Liver (tissue), 9 donors: ENCODE data around the gene RRP1. TPM values are rescaled to one million over a fixed set of nuclear protein-coding genes. Genes with fewer than 3 reads are reported as not detected.

Experiments used
- DNase-seq: peaks from one replicate; pipeline ENCODE4 v3.0.0-alpha.2; 2017; ENCODE audit warnings: low spot score
- H3K27ac ChIP-seq, 2 donors: one replicate each; pipeline ENCODE4 v1.7.0; 2013; ENCODE audit warnings: inconsistent platforms in 2 of 2, low read length in 2 of 2, control low read depth in 1 of 2, low read depth in 1 of 2, mild to moderate bottlenecking in 1 of 2
- H3K27me3 ChIP-seq, 4 donors: one replicate each; pipeline versions ENCODE4 v1.6.1 to v1.7.0; 2013; ENCODE audit warnings: low read length in 3 of 4, inconsistent platforms in 1 of 4, mild to moderate bottlenecking in 1 of 4, moderate library complexity in 1 of 4; ENCODE audit not compliant: control insufficient read depth in 4 of 4, insufficient read depth in 4 of 4
- H3K36me3 ChIP-seq, 4 donors: one replicate each; pipeline versions ENCODE4 v1.6.1 to v1.7.0; 2013; ENCODE audit warnings: low read length in 3 of 4, mild to moderate bottlenecking in 3 of 4, low read depth in 1 of 4, moderate library complexity in 1 of 4; ENCODE audit not compliant: control insufficient read depth in 4 of 4, insufficient read depth in 3 of 4
- H3K4me1 ChIP-seq, 4 donors: one replicate each; pipeline versions ENCODE4 v1.6.1 to v1.7.0; 2013; ENCODE audit warnings: low read length in 3 of 4, mild to moderate bottlenecking in 3 of 4, moderate library complexity in 1 of 4; ENCODE audit not compliant: control insufficient read depth in 4 of 4, insufficient read depth in 4 of 4
- H3K4me3 ChIP-seq, 3 donors: one replicate each; pipeline versions ENCODE4 v1.6.1 to v1.7.0; 2013; ENCODE audit warnings: low read length in 3 of 3, control low read depth in 1 of 3, low read depth in 1 of 3, mild to moderate bottlenecking in 1 of 3
- H3K9ac ChIP-seq, 2 donors: one replicate each; pipeline ENCODE4 v1.7.0; 2013; ENCODE audit warnings: low read length in 2 of 2, mild to moderate bottlenecking in 2 of 2, moderate library complexity in 2 of 2, control low read depth in 1 of 2, low read depth in 1 of 2
- H3K9me3 ChIP-seq, 4 donors: one replicate each; pipeline versions ENCODE4 v1.6.1 to v1.7.0; 2013; ENCODE audit warnings: low read length in 3 of 4; ENCODE audit not compliant: control insufficient read depth in 4 of 4
- FOXA1 ChIP-seq: IDR thresholded peaks from 2 replicates; pipeline ENCODE4 v1.6.1; 2016; ENCODE audit warnings: antibody characterized with exemption
- FOXA2 ChIP-seq: IDR thresholded peaks from 2 replicates; pipeline ENCODE4 v1.6.1; 2016; ENCODE audit warnings: antibody characterized with exemption
- GABPA ChIP-seq, 2 donors: IDR thresholded peaks in 1 of 2; conservative IDR thresholded peaks in 1 of 2; 2 replicates each; pipeline ENCODE4 v1.6.1; 2016; ENCODE audit warnings: antibody characterized with exemption in 2 of 2, mild to moderate bottlenecking in 1 of 2, moderate library complexity in 1 of 2
- HNF4A ChIP-seq, 2 donors: conservative IDR thresholded peaks; 2 replicates each; pipeline ENCODE4 v1.6.1; 2016; ENCODE audit warnings: antibody characterized with exemption in 2 of 2, mild to moderate bottlenecking in 2 of 2
- JUND ChIP-seq, 2 donors: IDR thresholded peaks; 2 replicates each; pipeline ENCODE4 v1.6.1; 2016; ENCODE audit warnings: antibody characterized with exemption in 2 of 2
- NR2F2 ChIP-seq: IDR thresholded peaks from 2 replicates; pipeline ENCODE4 v1.6.1; 2016; ENCODE audit warnings: antibody characterized with exemption
- RAD21 ChIP-seq, 2 donors: IDR thresholded peaks; 2 replicates each; pipeline ENCODE4 v1.6.1; 2016; ENCODE audit warnings: antibody characterized with exemption in 2 of 2, mild to moderate bottlenecking in 2 of 2
- REST ChIP-seq: IDR thresholded peaks from 2 replicates; pipeline ENCODE4 v1.6.1; 2016; ENCODE audit warnings: antibody characterized with exemption, mild to moderate bottlenecking
- RXRA ChIP-seq, 2 donors: IDR thresholded peaks; 2 replicates each; pipeline ENCODE4 v1.6.1; 2017 to 2018; ENCODE audit warnings: antibody characterized with exemption in 2 of 2, mild to moderate bottlenecking in 1 of 2
- TAF1 ChIP-seq: conservative IDR thresholded peaks from 2 replicates; pipeline ENCODE4 v1.6.1; 2016; ENCODE audit warnings: antibody characterized with exemption, mild to moderate bottlenecking
- WGBS: extraction: QIAGEN DNeasy Blood & Tissue Kit; methylation state at CpG from one replicate; pipeline ENCODE4 v1.1.7; 2013; 5-methylcytosine and 5-hydroxymethylcytosine counted together
- polyA plus RNA-seq, 2 donors: library from polyadenylated mRNA; stranded (reverse) in 1 of 2; unstranded in 1 of 2; fragments of 200-250 nt in 1 of 2; fragments of >200 nt in 1 of 2; fragmentation: Nextera tagmentation in 1 of 2; extraction: Ambion mirVana in 1 of 2; gene quantifications; one replicate each; pipeline versions ENCODE4 v1.2.1 to v1.2.3, GENCODE V29; 2013 to 2015
- total RNA-seq, 2 donors: library from RNA; depleted of rRNA; stranded (reverse); fragments of >200 nt; gene quantifications; one replicate each; pipeline ENCODE4 v1.2.3, GENCODE V29; 2014
- TF ChIP-seq, protein P1 (sequence below): IDR thresholded peaks from 2 replicates; pipeline ENCODE4 v1.6.1; 2016; ENCODE audit warnings: antibody characterized with exemption
- TF ChIP-seq, protein P2 (sequence below): IDR thresholded peaks from 2 replicates; pipeline ENCODE4 v1.6.1; 2016; ENCODE audit warnings: antibody characterized with exemption
- donor health status: healthy.
- donor health status: healthy.
- donor health status: healthy.
- donor health status: healthy.
- donor health status: healthy.

The RRP1 gene
- total and polyA plus RNA-seq, 4 donors: 5.4 to 15.0 (median 7.7) TPM

GRCh38 chr21:43775190-43775589, 14.2 kb upstream of the RRP1 start:
- H3K4me1 ChIP-seq: peaks cover 6 to 14% (median 10%) of the 10 kb centered on the region in 4 donors
- no peak for DNase-seq
- no peaks in the 10 kb centered on the region for H3K9me3 ChIP-seq
- no peaks in the 10 kb centered on the region for H3K27me3 ChIP-seq
- TF ChIP-seq HNF4A (conservative IDR thresholded peaks at IDR 0.05) (no peak), FOXA1 (no peak), GABPA (IDR thresholded peaks at IDR 0.05 in 1 of 2, conservative IDR thresholded peaks at IDR 0.05 in 1 of 2) (no peak), TAF1 (no peak), FOXA2 (no peak), RXRA (IDR thresholded peaks at IDR 0.05) (no peak), RAD21 (IDR thresholded peaks at IDR 0.05) (no peak), REST (no peak), JUND (IDR thresholded peaks at IDR 0.05) (no peak)
- TF ChIP-seq, protein P1, sequence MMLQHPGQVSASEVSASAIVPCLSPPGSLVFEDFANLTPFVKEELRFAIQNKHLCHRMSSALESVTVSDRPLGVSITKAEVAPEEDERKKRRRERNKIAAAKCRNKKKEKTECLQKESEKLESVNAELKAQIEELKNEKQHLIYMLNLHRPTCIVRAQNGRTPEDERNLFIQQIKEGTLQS: no peak
- 85% methylated on average over 12 of the region's 12 CpGs for WGBS
- H3K4me3 ChIP-seq: peak overlapping the region; percentile 86 to 98 (median 91)
- H3K9ac ChIP-seq: peak overlapping the region; percentile 81 to 86
- peak overlapping the region in 1 of 2 donors; percentile 83 for H3K27ac ChIP-seq
- H3K36me3 ChIP-seq: peaks cover 0 to 13% (median 9%) of the 10 kb centered on the region in 4 donors

DNA sequence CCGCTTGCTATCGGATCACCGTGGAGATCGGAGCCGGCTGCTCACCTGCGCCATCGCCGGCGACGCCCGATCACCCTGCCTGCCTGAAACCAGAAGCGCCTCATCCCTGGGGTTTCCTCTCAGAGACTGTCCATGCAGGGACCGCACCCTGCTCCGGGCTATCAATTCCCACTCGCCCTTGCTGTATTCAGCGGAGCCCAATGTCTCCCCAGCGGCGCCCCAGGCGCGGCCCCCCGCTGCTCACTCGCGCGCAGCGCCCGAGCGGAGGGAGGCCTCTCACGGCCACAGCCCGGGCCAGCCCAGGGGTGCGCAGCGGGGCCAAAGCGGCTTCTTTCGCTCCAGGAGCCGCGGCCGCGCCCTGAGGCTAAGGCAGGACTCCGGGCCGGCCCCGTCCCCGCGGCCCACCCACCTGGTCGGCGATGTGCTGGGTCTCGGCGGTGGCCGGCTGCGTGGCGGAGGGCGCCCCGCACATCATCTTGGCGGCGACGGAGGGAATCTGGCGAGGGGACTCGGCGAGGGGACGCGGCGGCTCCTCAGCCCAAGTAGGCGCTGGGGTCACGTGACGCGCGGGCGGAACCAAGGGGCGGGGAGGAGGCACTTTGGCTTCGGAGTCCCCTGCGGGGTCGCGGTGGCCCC, 13.5 kb upstream of the RRP1 start, which contains the start of gene CSTB:
CSTB (minus strand) TSS at position 514 of the 636 bp plus-strand sequence; CDS start at position 475, 39 bp downstream.
- H3K27ac ChIP-seq: peak within 1 kb of the TSS; percentile 62 to 83
- H3K4me3 ChIP-seq: peak within 1 kb of the TSS; percentile 86 to 98 (median 91)
- no peaks in the 10 kb centered on the region for H3K9me3 ChIP-seq
- peak within 1 kb of the TSS; percentile 81 to 86 for H3K9ac ChIP-seq
- DNase-seq: peak; percentile 86
- peaks cover 0 to 13% (median 9%) of the 10 kb centered on the region in 4 donors for H3K36me3 ChIP-seq
- H3K27me3 ChIP-seq: no peaks in the 10 kb centered on the region
- H3K4me1 ChIP-seq: peaks cover 7 to 14% (median 10%) of the 10 kb centered on the region in 4 donors
- TF ChIP-seq GABPA (IDR thresholded peaks at IDR 0.05 in 1 of 2, conservative IDR thresholded peaks at IDR 0.05 in 1 of 2) (no peak), RAD21 (IDR thresholded peaks at IDR 0.05) (peak in 1 of 2 donors; percentile 3)
- under 1% methylated on average over 71 of the region's 71 CpGs for WGBS

GRCh38 chr21:43777953-43778352, 11.4 kb upstream of the RRP1 start:
- no peaks in the 10 kb centered on the region for H3K9me3 ChIP-seq
- no peak overlapping the region for H3K9ac ChIP-seq
- WGBS: 98% methylated on average over 5 of the region's 5 CpGs
- H3K36me3 ChIP-seq: peaks cover 0 to 13% (median 9%) of the 10 kb centered on the region in 4 donors
- DNase-seq: no peak
- TF ChIP-seq NR2F2 (no peak), GABPA (IDR thresholded peaks at IDR 0.05 in 1 of 2, conservative IDR thresholded peaks at IDR 0.05 in 1 of 2) (no peak), HNF4A (conservative IDR thresholded peaks at IDR 0.05) (no peak)
- TF ChIP-seq, protein P2, sequence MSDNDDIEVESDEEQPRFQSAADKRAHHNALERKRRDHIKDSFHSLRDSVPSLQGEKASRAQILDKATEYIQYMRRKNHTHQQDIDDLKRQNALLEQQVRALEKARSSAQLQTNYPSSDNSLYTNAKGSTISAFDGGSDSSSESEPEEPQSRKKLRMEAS: no peak
- no peak overlapping the region for H3K4me3 ChIP-seq
- peaks cover 11 to 22% (median 14%) of the 10 kb centered on the region in 4 donors for H3K4me1 ChIP-seq
- H3K27ac ChIP-seq: no peak overlapping the region
- no peaks in the 10 kb centered on the region for H3K27me3 ChIP-seq
